Neuron (in vitro differentiated cells): ENCODE measurements around the gene KLF7.

ENCODE experiments used
- H2AFZ ChIP-seq: one replicate; pipeline ENCODE4 v1.6.1; 2013; ENCODE audit warnings: low read depth, mild to moderate bottlenecking, inconsistent platforms, low read length, moderate library complexity
- H3K27me3 ChIP-seq: one replicate; pipeline ENCODE4 v1.6.1; 2013; ENCODE audit warnings: low read length; ENCODE audit not compliant: insufficient read depth
- H3K36me3 ChIP-seq: one replicate; pipeline ENCODE4 v1.6.1; 2013; ENCODE audit warnings: low read length; ENCODE audit not compliant: insufficient read depth
- H3K4me1 ChIP-seq: one replicate; pipeline ENCODE4 v1.6.1; 2013; ENCODE audit warnings: low read length; ENCODE audit not compliant: insufficient read depth
- H3K4me3 ChIP-seq: 2 replicates; pipeline ENCODE4 v1.5.1; 2013; ENCODE audit warnings: mild to moderate bottlenecking, low read length, moderate library complexity
- H3K9me3 ChIP-seq: one replicate; pipeline ENCODE4 v1.6.1; 2013; ENCODE audit warnings: low read length

KLF7 gene

GRCh38 chr2:207064128-207064690 lies 101.5 kb downstream of the KLF7 start:
- Histone ChIP-seq H3K4me1 (no peaks in the 10 kb centered on the region), H3K4me3 (no peak overlapping the region), H2AFZ (no peak overlapping the region), H3K36me3 (no peaks in the 10 kb centered on the region), H3K27me3 (no peaks in the 10 kb centered on the region), H3K9me3 (no peaks in the 10 kb centered on the region)

- Histone ChIP-seq H2AFZ (no peak overlapping the region), H3K9me3 (no peaks in the 10 kb centered on the region), H3K36me3 (no peaks in the 10 kb centered on the region), H3K4me3 (no peak overlapping the region), H3K27me3 (no peaks in the 10 kb centered on the region), H3K4me1 (no peaks in the 10 kb centered on the region)
Observed at GRCh38 chr2:207061181-207061580, 104.6 kb downstream of the KLF7 start.

GRCh38 chr2:207055257-207055656 lies 110.5 kb downstream of the KLF7 start:
- H3K36me3 ChIP-seq, result no peaks in the 10 kb centered on the region
- H2AFZ ChIP-seq, result no peak overlapping the region
- no peaks in the 10 kb centered on the region for H3K9me3 ChIP-seq
- H3K27me3 ChIP-seq, result no peaks in the 10 kb centered on the region
- no peak overlapping the region for H3K4me3 ChIP-seq
- H3K4me1 ChIP-seq, result no peaks in the 10 kb centered on the region

GRCh38 chr2:207054521-207054920 lies 111.2 kb downstream of the KLF7 start:
- Histone ChIP-seq H3K36me3 (no peaks in the 10 kb centered on the region), H3K27me3 (no peaks in the 10 kb centered on the region), H3K4me3 (no peak overlapping the region), H2AFZ (no peak overlapping the region), H3K4me1 (peaks cover 2% of the 10 kb centered on the region), H3K9me3 (no peaks in the 10 kb centered on the region)

GRCh38 chr2:207051385-207051965 lies 114.3 kb downstream of the KLF7 start:
- Histone ChIP-seq H3K4me3 (no peak overlapping the region), H3K27me3 (no peaks in the 10 kb centered on the region), H3K36me3 (no peaks in the 10 kb centered on the region), H2AFZ (no peak overlapping the region), H3K4me1 (peaks cover 3% of the 10 kb centered on the region), H3K9me3 (no peaks in the 10 kb centered on the region)

- Histone ChIP-seq H3K27me3 (no peaks in the 10 kb centered on the region), H3K36me3 (no peaks in the 10 kb centered on the region), H2AFZ (no peak overlapping the region), H3K9me3 (no peaks in the 10 kb centered on the region), H3K4me3 (no peak overlapping the region), H3K4me1 (peaks cover 3% of the 10 kb centered on the region)
Observed at GRCh38 chr2:207049122-207049521, 116.6 kb downstream of the KLF7 start.

GRCh38 chr2:207048416-207048815 lies 117.3 kb downstream of the KLF7 start:
- Histone ChIP-seq H3K27me3 (no peaks in the 10 kb centered on the region), H2AFZ (no peak overlapping the region), H3K4me3 (no peak overlapping the region)

GRCh38 chr2:207046724-207047123 lies 119.0 kb downstream of the KLF7 start:
- Histone ChIP-seq H3K4me1 (peaks cover 9% of the 10 kb centered on the region), H3K27me3 (no peaks in the 10 kb centered on the region), H3K4me3 (no peak overlapping the region), H3K9me3 (no peaks in the 10 kb centered on the region), H2AFZ (peak overlapping the region; percentile 5), H3K36me3 (no peaks in the 10 kb centered on the region)

More at GRCh38 chr2:207048416-207048815, 117.3 kb downstream of the KLF7 start:
- Histone ChIP-seq H3K9me3 (no peaks in the 10 kb centered on the region), H3K36me3 (no peaks in the 10 kb centered on the region), H3K4me1 (peaks cover 3% of the 10 kb centered on the region)

- Histone ChIP-seq H3K4me3 (no peak overlapping the region), H3K36me3 (no peaks in the 10 kb centered on the region), H3K27me3 (no peaks in the 10 kb centered on the region), H3K4me1 (peaks cover 21% of the 10 kb centered on the region), H2AFZ (no peak overlapping the region), H3K9me3 (no peaks in the 10 kb centered on the region)
Observed at GRCh38 chr2:207045531-207045930, 120.2 kb downstream of the KLF7 start.

GRCh38 chr2:207044379-207045362 lies 121.1 kb downstream of the KLF7 start:
- Histone ChIP-seq H3K4me3 (no peak overlapping the region), H3K36me3 (no peaks in the 10 kb centered on the region), H3K4me1 (peaks cover 26% of the 10 kb centered on the region), H3K9me3 (no peaks in the 10 kb centered on the region), H3K27me3 (no peaks in the 10 kb centered on the region), H2AFZ (no peak overlapping the region)

GRCh38 chr2:207042841-207043240 lies 122.9 kb downstream of the KLF7 start:
- no peaks in the 10 kb centered on the region for H3K27me3 ChIP-seq
- H3K9me3 ChIP-seq, result no peaks in the 10 kb centered on the region
- peaks cover 23% of the 10 kb centered on the region for H3K4me1 ChIP-seq
- no peaks in the 10 kb centered on the region for H3K36me3 ChIP-seq
- no peak overlapping the region for H3K4me3 ChIP-seq
- no peak overlapping the region for H2AFZ ChIP-seq

GRCh38 chr2:207041786-207042554 lies 123.8 kb downstream of the KLF7 start:
- Histone ChIP-seq H3K9me3 (no peaks in the 10 kb centered on the region), H3K4me3 (no peak overlapping the region), H3K36me3 (no peaks in the 10 kb centered on the region), H3K27me3 (no peaks in the 10 kb centered on the region), H2AFZ (no peak overlapping the region), H3K4me1 (peaks cover 23% of the 10 kb centered on the region)

- Histone ChIP-seq H3K36me3 (no peaks in the 10 kb centered on the region), H2AFZ (no peak overlapping the region), H3K27me3 (no peaks in the 10 kb centered on the region), H3K4me3 (no peak overlapping the region), H3K4me1 (peaks cover 23% of the 10 kb centered on the region), H3K9me3 (no peaks in the 10 kb centered on the region)
Observed at GRCh38 chr2:207041279-207041678, 124.5 kb downstream of the KLF7 start.
